GM19023 (cell line): ENCODE measurements around the gene TSPAN12.
A peak's percentile ranks its signal among the peaks of the same experiment; 100 is the strongest.

Experiments used
- ATAC-seq: cut with Tn5 transposase; IDR thresholded peaks from one replicate; pipeline ENCODE4 v1.9.1; 2021; ENCODE audit warnings: mild to moderate bottlenecking, moderate library complexity; ENCODE audit not compliant: unreplicated experiment

The TSPAN12 gene

GRCh38 chr7:120760050-120760449 is 97.9 kb downstream of the TSPAN12 start:
- peak; percentile 84 for ATAC-seq

GRCh38 chr7:120743128-120743527 is 114.8 kb downstream of the TSPAN12 start:
- ATAC-seq = no peak

- ATAC-seq = no peak
These were observed 115.6 kb downstream of the TSPAN12 start for GRCh38 chr7:120742372-120742771.

- ATAC-seq = no peak
These were observed 116.4 kb downstream of the TSPAN12 start for GRCh38 chr7:120741371-120742042.

GRCh38 chr7:120740348-120740747 is 117.6 kb downstream of the TSPAN12 start:
- ATAC-seq = no peak

GRCh38 chr7:120738816-120739215 is 119.1 kb downstream of the TSPAN12 start:
- no peak for ATAC-seq
